HS-27A (cell line): ENCODE data around the gene GATA2.

Experiments used
- DNase-seq: peaks from one replicate; pipeline ENCODE4 v3.0.0-alpha.2; 2012; ENCODE audit warnings: low read depth, missing footprints

GATA2 gene

GRCh38 chr3:128473180-128473519, 19.9 kb downstream of the GATA2 start:
- no peak for DNase-seq

- DNase-seq: no peak
These were observed 20.4 kb downstream of the GATA2 start for GRCh38 chr3:128472449-128473179.

- DNase-seq: no peak
These were observed 21.3 kb downstream of the GATA2 start for GRCh38 chr3:128471720-128472119.

- DNase-seq: no peak
These were observed 21.9 kb downstream of the GATA2 start for GRCh38 chr3:128471110-128471509.

- no peak for DNase-seq
These were observed 22.7 kb downstream of the GATA2 start for GRCh38 chr3:128470134-128470899.

- no peak for DNase-seq
These were observed 23.4 kb downstream of the GATA2 start for GRCh38 chr3:128469556-128469955.

- no peak for DNase-seq
These were observed 24.0 kb downstream of the GATA2 start for GRCh38 chr3:128468791-128469527.

- no peak for DNase-seq
These were observed 24.7 kb downstream of the GATA2 start for GRCh38 chr3:128468285-128468790.

GRCh38 chr3:128466840-128467541, 26.0 kb downstream of the GATA2 start, which contains the start of gene DNAJB8:
Gene DNAJB8, minus strand, starts transcription at chr3:128466890. Its CDS starts 3,645 bp downstream, at chr3:128463245.
- DNase-seq: no peak

- no peak for DNase-seq
These were observed 28.3 kb downstream of the GATA2 start for GRCh38 chr3:128464702-128465101.

GRCh38 chr3:128464188-128464587, 28.8 kb downstream of the GATA2 start:
- DNase-seq: no peak

- no peak for DNase-seq
These were observed 29.2 kb downstream of the GATA2 start for GRCh38 chr3:128463771-128464170.

- DNase-seq: no peak
These were observed 29.6 kb downstream of the GATA2 start for GRCh38 chr3:128463354-128463753.

GRCh38 chr3:128462931-128463330, 30.1 kb downstream of the GATA2 start:
- no peak for DNase-seq

- no peak for DNase-seq
These were observed 30.6 kb downstream of the GATA2 start for GRCh38 chr3:128462341-128462910.

- DNase-seq: no peak
These were observed 31.3 kb downstream of the GATA2 start for GRCh38 chr3:128461731-128462130.

GRCh38 chr3:128459461-128459820, 33.6 kb downstream of the GATA2 start:
- DNase-seq: no peak

- DNase-seq: no peak
These were observed 34.1 kb downstream of the GATA2 start for GRCh38 chr3:128458746-128459460.

- no peak for DNase-seq
These were observed 35.1 kb downstream of the GATA2 start for GRCh38 chr3:128457937-128458336.

- no peak for DNase-seq
These were observed 36.0 kb downstream of the GATA2 start for GRCh38 chr3:128456776-128457715.
